Measurements from ENCODE around the gene EID1.

- TF ChIP-seq MEF2A (IDR thresholded peaks at IDR 0.05; ENCODE audit: borderline replicate concordance, low read depth) = no peak
- TF ChIP-seq CTCF (IDR thresholded peaks at IDR 0.05) = no peak
- no peak for TF ChIP-seq POLR2AphosphoS5 (IDR thresholded peaks at IDR 0.05; ENCODE audit: low read depth, low read length)
- no peak for TF ChIP-seq MAX (IDR thresholded peaks at IDR 0.05; ENCODE audit: low read depth)
- no peak for TF ChIP-seq PBX3 (IDR thresholded peaks at IDR 0.05)
- TF ChIP-seq CHD2 (IDR thresholded peaks at IDR 0.05; ENCODE audit: low read length, partially characterized antibody) = no peak
- TF ChIP-seq RCOR1 (IDR thresholded peaks at IDR 0.05; ENCODE audit: low read length) = no peak
- no peak for TF ChIP-seq RAD21 (IDR thresholded peaks at IDR 0.05; ENCODE audit: low read length)
Measured at GRCh38 chr15:48872632-48873031, 5.3 kb upstream of the EID1 start.
